HG02759 (cell line): ENCODE data around the gene ACVRL1.

Source experiments
- ATAC-seq: cut with Tn5 transposase; IDR thresholded peaks from one replicate; pipeline ENCODE4 v1.9.1; 2021; ENCODE audit warnings: mild to moderate bottlenecking, moderate library complexity; ENCODE audit not compliant: unreplicated experiment

ACVRL1 gene

DNA sequence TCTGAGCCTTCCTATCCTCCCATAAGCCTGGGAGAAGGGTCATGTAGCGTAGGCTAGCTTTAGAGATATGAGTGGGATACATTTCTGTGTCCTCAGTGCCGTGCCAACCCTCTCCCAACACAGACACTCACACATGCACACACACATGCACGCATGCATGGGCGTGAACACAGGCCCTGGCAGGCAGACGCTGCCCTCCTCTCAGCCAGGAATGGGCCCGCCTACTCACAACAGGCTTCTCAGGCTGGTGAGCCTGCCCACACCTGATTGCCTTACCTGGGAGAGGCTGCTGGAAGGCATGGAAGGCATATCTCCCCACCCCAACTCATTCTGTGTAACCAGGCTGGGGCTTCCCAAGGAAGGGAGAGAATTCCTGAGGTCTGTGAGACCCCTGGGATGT lies 31.4 kb downstream of the ACVRL1 start:
- no peak for ATAC-seq

DNA sequence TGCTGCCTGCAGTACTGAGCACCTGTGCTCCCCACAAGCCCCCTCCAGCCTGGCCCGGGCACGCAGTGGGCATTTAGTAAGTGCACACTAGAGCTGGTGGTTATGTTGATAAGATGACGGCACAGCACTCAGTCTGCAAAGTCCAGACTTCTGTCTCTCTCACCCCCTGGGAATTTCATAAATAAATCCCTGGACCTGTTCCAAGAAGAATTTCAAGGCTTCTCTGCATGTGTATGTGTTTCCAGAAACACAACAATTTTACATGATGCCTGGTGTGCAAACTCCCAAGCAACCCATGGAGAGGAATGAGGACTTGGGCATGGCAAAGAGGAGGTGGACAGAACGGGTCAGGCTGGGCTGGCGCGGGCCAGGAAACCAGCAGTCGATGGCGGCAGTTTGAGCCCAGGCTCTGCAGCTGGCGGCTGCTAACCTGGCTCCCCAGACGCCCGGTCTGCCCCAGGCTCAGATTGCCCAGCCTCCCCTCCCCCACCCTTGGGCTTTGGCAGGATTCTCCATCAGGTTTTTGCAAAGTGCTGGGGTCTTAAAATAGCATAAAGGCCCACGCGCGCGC lies 33.8 kb downstream of the ACVRL1 start:
- no peak for ATAC-seq

DNA sequence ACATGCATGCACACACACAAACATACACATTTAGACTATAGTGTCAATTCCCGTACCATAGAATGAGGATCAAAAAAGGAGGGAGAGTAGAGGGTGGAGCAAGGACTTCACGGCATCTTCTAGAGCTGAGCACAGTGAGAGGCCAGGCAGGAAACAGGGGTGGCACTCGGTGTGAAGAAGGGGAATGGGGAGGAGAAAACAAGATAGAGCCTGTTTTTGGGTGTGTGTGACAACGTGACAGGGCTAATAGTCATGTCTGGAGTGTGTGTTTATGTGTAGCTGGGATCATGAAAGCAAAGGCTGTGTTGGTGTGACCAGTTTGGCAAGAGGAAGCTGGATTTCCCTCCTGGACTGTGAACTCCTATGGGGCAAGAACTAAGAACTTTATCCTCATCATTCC lies 34.3 kb downstream of the ACVRL1 start:
- no peak for ATAC-seq

DNA sequence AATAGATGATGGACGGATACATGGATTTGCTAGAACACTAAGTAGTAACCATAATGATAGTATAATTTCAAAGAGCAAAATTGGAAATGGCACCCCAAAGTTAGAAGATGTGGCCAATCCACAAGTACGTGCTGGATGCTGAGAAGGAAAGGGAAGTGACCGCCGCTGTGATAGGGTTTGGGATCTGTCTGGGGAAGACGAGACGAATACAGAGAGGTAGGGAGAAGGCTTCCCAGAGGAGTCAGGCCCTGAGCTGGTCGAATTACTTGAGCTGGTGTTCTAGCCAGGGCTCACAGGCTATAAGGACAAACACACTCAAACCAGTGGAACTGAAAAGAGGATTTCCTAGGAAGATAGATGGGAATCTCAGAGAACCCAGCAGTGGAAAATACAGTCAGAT lies 34.8 kb downstream of the ACVRL1 start:
- ATAC-seq = no peak

DNA sequence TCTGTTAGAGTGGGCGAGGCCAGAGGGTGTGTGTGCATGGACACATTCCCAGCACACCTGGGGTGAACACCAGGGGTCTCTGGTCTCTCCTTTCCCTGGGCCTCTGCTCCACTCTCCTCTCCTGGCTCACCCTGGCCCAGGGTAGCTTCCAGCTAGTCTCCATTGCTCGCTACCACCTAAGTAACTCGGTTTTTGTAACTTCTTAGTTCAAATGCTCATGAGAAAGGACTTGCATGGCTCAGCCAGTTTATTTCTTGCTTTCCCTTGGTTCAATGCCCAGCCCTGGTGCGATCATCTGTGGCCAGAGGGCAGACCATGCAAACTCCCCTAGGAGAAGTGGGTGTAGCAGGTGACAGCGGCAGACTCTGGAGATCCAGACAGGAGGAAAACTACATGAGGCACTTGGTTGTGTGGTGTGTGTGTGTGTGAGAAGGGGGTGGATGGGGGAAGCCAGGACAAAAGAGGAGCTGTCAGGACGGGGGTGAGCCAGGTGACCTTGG lies 35.2 kb downstream of the ACVRL1 start:
- no peak for ATAC-seq

DNA sequence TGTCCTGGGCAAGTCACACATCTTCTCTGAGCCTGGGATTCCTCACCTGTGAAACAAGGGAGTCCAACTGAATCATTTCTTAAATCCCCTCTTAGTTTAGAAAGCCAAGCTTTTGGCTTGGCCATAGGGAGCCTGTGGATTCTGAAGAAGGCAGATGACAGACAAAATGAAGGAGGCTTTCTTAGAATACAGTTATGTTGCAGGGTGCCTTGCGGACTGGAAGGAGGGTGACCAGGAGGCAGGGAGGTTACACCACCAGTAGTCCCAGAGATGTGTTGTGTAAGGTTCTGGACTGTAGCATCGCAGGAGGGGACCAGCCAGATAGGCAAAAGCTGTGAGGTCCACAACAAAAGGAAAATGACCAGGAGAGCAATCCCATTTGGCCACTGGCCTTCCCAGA lies 36.0 kb downstream of the ACVRL1 start:
- no peak for ATAC-seq

DNA sequence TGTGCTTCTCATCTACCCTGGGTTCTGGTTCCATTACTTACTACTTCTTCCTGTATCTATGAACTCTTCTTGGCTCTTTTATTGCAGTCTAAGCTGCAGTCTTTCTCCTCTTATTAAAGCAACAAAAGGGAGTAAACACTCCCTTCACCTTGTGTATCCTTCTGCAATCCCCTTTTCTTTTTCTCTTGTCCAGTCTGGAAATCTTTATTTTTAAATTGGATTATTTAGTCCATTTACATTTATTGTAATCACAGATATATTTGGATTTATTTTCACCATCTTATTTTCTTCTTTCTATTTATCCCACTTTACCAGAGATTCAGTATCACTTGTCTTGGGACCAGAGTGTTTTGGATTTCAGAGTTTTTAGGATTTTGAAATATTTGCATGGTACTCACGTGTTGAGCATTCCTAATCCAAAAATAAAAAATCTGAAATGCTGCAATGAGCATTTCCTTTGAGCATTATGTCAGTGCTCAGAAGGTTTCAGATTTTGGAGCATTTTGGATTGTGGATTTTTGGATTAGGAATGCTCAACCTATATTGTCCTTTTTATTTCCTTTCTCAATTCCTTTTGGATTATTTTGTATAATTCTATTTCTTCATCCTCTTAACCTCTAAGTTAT lies 37.4 kb downstream of the ACVRL1 start:
- no peak for ATAC-seq

DNA sequence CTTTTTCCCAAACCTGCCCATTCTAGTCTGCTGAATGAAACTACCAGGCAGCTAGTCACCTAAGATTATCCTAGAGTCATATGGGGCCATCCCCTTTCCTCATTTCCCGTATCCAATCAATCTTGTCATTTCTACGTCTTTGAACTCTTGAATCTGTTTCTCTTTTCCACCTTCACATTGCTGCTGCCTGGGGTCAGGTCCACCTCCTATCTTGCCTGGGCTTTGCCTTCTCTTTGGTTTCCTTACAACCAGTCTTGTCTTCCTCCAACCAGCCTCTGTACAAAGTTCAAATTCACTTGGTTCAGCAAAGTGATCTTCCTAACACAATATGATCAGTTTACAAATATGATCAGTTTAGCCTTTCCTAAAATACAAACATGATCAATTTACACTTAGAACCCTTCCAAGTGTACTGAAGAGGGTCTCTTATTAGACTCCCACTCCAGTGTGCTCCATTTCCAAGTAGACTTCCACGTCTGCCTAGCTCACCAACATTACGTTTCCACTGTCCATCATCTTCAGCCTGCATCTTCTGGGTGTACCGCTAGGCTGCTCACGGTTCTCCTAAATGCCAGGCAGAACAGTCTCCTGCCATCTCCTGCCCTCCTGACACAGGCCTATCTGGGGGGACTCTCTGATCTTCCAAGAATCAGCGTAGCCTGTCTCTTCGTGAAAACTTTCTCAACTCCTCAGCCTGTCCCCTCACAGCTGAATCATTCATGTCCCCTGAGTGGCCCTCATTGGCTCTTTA lies 40.1 kb downstream of the ACVRL1 start:
- ATAC-seq = no peak

DNA sequence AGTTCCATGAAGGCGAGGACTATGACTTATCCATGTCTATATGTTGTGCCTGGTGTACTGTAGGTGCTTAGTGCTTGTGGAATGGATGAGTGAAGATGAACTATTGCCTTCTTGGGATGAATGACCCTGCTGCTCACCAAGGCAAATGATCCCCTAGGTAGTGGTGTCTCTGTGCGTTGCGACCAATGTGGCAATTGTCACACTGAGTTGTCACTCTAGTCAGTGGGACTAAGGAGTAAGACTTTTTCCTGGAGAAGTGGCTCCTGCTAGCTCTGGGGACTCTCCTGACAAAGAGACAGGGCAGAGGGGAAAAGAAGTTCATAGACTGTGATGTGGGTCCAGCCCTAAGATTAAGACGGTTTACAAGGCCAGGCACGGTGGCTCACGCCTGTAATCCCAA lies 40.8 kb downstream of the ACVRL1 start:
- no peak for ATAC-seq

DNA sequence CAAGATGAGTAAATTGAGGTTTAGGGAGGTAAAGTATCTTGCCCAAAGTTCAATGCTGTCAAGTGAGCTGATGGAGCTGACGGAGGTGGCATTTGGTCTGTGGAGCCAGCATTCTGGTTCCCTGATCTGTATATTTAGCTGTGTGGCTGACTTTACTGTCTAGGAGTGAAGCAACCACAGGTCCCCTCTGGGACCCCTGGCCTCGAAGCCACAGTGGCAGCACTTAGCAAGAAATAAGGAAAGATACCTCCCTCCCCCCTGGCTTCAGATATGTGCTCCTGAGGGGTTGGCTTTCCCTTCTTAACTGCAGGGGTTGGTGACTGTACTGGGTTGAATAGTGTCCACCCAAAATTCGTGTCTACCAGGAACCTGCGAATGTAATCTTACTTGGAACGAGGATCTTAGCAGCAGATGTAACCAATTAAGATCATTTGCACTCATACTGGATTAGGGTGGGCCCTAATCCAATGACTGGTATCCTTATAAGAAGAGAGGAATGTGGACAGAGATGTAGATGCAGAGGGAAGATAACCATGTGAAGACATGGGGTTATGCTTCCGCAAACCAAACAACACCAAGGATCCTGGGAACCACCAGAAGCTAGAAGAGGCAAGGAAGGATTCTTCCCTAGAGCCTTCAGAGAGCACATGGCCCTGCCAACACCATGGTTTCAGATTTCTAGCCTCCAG lies 42.2 kb downstream of the ACVRL1 start:
- no peak for ATAC-seq

DNA sequence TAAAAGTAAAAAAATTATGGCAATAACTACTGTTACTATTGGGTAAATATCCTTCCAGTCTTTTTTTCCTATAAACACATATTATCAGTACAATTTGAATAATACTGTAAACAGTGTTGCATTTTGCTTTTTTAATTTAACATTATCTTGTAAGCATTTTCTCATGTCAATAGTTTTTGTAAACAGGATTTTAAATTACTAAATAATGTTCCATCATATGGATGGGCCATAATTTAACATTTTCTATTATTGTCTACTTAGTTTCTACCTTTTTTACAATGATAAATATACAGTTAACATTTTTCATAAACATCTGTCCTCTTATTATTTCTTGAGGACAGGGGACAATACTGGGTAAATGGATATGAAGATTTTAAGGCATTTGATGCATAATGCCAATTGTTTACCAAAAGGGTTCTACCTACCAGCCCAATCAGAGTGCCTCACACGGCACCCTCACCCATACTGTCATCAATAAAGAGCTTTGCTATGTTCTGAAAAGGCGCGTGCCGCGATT lies 43.4 kb downstream of the ACVRL1 start:
- no peak for ATAC-seq

DNA sequence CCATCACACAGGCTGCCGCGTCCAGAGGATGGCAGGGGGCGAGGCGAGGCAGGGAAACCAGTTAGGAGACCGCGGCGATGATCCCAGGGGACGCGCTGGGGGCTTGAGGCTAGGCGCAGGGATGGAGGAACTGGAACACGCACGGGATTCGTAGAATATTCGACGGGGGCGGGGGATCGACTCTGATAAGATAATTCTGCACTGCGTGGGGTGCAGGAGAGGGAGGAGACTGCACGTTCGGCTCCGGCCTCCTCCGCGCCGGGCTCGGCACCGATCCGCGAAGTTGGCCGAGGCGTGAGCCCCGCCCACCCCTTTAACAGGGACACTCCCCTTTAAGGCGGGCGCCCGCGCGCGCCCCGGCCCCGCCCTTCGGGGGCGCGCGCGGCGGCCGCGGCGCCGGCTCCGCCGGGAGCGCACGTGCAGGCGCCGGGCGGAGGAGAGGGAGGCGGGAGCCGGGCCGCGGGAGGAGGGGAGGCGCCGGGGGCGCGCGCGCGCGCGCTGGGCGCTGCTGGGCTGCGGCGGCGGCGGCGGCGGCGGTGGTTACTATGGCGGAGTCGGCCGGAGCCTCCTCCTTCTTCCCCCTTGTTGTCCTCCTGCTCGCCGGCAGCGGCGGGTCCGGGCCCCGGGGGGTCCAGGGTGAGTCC lies 44.0 kb downstream of the ACVRL1 start, which contains the start of gene ACVR1B:
ACVR1B (plus strand) TSS at position 501 of the 644 bp plus-strand sequence; CDS start at position 546, 45 bp downstream.
- peak; percentile 92 for ATAC-seq

DNA sequence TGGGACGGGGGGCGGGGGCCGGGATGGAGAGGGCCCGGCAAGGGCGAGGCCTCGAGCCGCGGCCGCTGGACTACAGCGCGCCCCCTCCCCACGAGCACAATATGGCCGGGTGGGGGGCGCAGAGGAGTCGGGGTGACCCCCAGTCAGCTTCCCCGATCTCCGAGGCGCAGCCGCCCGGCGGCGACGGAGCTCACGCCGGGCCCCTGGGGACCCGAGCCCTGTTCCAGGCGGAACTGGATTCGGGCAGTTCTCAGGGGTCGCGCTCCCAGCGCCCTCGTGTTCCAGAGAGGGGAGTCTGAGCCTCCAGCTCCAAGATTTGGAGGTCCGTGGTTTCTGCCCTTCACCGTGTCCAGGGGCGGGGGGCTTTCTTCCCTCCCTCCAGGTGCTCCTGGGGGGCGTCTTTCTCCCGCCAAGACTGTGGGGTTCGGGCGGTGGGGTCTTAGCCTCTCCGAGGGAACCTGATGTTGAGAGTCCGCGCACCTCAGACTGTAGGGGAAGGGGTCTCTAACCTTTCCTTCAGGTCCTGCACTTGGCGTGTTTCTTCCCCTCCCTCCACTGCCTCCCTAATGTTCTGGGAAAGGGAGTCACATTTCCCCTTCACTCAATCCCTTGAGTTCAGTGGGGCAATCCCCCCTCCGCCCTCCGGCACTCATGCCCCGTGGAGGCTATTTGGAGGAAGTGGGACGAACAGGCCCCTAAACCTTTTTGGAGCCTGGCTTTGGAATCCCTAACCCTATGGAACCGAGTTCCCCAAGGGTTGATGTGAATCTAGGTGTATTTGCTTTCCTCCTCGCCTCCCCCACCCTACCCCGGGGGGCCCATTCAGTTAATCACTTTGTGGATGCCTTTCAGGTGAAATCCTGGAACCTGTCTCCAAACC lies 44.8 kb downstream of the ACVRL1 start:
- peak; percentile 24 for ATAC-seq

DNA sequence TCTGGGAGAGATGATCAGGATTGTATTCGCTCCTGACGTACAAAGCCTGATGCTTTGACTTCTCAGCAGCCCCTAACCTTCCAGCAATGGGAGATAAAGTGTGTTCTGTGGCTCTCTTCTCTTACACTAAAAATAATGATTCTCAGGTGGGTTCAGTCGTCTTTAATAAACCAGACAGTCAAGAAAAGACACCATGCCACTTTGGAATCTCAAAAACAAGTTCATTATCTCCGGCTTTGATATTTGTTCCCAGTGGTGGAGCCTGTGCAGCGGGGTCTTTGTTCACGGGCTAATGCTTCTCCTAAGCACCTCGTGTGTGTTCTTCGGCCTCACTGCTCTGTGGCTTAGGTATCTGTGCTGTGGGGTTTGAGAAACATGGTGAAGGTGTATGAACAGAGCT lies 45.8 kb downstream of the ACVRL1 start:
- no peak for ATAC-seq

DNA sequence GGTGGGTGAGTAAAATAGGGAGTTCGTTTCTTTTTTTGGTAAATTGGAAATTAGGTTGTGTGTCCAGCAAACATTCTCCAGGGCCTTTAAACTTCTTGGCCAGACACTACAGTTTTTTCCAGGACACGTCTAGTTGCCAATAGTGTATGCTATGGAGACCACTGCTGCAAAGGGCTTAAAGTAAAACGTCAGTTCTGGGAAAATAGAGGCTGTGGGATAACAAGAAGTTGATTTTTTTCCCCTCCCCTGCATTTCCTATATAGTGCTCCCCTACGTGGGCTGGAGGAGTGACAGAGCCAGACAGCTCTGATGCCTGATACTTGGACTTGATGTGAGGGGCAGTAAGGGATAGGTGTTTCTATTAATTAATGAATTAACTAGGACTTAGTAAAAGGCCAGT lies 46.6 kb downstream of the ACVRL1 start:
- no peak for ATAC-seq

DNA sequence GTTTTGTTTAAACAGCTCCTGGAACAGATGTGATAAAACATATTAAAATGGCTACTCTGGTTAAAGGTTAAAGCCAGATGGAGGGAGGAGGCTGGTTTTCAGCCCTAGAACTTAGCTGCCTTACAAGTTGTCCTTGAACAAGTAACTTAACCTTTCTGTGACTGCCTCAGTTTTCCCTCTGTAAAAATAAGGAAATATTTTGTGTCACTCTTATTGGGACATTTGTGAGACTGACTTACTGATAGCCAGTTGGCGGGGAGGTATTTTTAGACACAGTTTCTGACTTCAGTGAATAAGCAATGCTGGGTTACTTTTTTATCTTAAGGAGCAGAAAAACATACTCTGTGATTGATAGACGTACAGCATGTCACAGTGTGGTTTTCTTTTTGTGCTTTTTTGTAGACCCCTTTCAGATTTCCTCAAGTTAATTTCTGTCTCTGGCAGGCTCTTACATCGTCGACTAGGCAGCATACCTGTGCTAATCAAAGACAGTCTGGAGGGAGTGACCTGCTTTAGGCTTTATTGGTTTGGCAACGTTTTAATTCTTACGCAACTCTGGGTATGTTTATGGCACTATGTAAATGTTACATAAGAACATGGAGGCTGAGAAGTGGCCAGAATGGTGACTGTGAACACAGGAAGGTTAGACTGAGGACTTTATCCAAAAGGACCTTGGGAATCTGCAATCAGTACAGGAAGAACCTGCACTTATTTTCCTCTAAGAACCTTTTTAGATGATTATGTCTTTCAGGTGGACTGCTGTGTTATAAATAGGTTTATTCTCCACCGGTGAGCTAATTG lies 47.5 kb downstream of the ACVRL1 start:
- ATAC-seq = no peak

DNA sequence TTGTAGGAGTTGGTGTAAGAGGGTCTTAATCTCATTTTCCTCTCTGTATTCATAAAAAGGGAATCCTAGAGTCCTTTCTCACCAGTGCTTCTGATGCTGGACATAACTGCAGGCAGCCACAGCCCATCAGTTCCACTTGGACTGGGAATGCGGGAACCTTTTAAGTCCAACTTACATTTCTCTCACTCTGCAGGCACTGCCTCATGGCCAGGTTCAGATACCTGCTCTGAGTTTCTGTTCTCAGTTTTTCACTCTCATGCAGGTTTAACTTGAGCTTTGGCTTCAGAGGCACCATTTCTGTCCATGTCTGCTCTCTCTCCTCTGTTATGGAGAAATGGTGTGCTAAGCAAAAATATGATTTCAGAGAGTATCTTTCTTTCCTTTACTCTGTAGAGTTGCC lies 48.4 kb downstream of the ACVRL1 start:
- no peak for ATAC-seq

DNA sequence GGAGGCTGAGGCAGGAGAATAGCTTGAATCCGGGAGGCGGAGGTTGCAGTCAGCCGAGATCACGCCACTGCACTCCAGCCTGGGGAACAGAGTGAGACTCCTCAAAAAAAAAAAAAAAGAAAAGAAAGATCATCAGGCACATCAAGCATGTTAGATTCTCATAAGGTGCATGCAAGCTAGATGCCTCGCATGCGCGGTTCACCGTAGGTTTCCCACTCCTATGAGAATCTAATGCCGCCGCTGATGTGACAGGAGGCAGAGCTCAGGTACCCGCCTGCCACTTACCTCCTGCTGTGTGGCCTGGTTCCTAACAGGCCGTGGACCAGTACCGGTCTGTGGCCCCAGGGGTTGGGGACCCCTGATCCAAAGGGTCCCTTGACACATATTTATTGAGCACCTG lies 51.2 kb downstream of the ACVRL1 start:
- ATAC-seq = no peak

DNA sequence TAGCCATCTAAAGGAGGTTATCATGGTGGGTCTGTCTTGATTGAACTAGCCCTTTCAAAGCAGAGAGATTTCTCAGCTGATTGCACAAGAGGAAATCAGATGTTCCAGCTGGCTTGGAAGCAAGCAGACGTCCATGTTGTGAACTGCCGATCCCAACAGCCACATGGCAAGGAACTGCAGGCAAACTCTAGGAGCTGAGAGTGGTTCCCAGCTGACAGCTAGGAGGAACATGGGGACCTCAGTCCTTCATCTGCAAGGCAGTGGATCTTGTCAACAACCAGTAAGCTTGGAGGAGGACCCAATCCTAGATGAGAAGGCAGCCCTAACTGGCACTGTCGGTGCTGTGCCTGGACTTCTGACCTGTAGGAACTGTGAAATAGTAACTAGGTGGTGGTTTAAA lies 51.9 kb downstream of the ACVRL1 start:
- no peak for ATAC-seq
